Measurements from ENCODE around the gene ABCC8.

The ABCC8 gene

GRCh38 chr11:17343257-17343656, 133.4 kb downstream of the ABCC8 start:
- DNase-seq = no peak

Data from effector CD8-positive, alpha-beta T cell (primary cell).